ENCODE measurements around the gene PNPLA7. TPM values are rescaled to one million over a fixed set of nuclear protein-coding genes. Genes with fewer than 3 reads are reported as not detected.
A peak's percentile ranks its signal among the peaks of the same experiment; 100 is the strongest.

PNPLA7 gene
- total and polyA plus RNA-seq, 2 of the 8 experiments (the other 6 are each of a cell fraction or from before 2014, with no cell fraction given), result 0.35 to 0.47 TPM

DNA sequence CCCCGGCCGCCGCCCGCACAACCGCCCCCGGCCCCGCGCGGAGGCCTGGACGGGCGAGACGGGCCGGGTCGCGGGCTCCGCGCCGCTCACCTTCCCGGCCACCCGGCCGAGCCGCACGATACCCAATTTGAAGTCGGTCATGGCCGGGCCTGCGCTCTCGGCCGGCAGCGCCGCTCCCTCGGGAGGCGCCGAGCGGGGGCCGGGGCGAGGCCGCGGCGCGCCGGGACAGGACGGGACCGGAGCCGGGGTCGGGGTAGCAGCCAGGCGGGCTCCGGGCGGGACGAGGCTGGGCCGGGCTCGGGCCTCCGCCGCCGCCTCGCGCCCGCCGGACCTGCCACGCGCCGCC lies 39.9 kb upstream of the PNPLA7 start:
- CTCF ChIA-PET (ENCODE audit: partially characterized antibody), result interaction anchor here (1.0 to 1.3 kb wide), 2 partner anchors 8 to 12 kb away, joined by 4 to 5 read pairs; no protein-coding TSS in a partner anchor
- Histone ChIP-seq H2BK15ac (ENCODE audit: low read length) (no peak overlapping the region), H4K20me1 (replicated peaks in 1 of 2; ENCODE audit: control insufficient read depth in 1 of 2, insufficient read depth in 2 of 2, low read length in 2 of 2) (peaks cover 17 to 24% of the 10 kb centered on the region in 2 experiments), H3K23me2 (ENCODE audit: low read depth, low read length) (peaks cover 8% of the 10 kb centered on the region; the same call in 1 of the 2 replicates), H3K27ac (ENCODE audit: low read depth, low read length) (no peak overlapping the region), H2BK20ac (ENCODE audit: low read length) (no peak overlapping the region), H4K91ac (replicated peaks; ENCODE audit: insufficient read length, low read length) (no peak overlapping the region), H2BK12ac (ENCODE audit: low read depth, low read length) (no peak overlapping the region), H2BK5ac (ENCODE audit: low read depth, low read length) (no peak overlapping the region), H3K9me3 (ENCODE audit: insufficient read depth in 2 of 2, low read depth in 1 of 2, low read length in 1 of 2) (no peaks in the 10 kb centered on the region), H3K4ac (replicated peaks; ENCODE audit: insufficient read length, low read depth, low read length) (no peak overlapping the region), H3K36me3 (ENCODE audit: control insufficient read depth in 2 of 4, insufficient read depth in 4 of 4, low read length in 3 of 4) (peaks cover 27 to 34% (median 29%) of the 10 kb centered on the region in 4 experiments), H4K8ac (ENCODE audit: extremely low read depth, insufficient read depth, low read length) (no peak overlapping the region), H3K4me3 (ENCODE audit: extremely low read depth in 1 of 4, insufficient read depth in 2 of 4, low read depth in 3 of 4, low read length in 4 of 4) (peak overlapping the region; percentile 54 to 82 (median 82)), H3K14ac (ENCODE audit: insufficient read length) (no peak overlapping the region), H3K4me1 (replicated peaks in 1 of 4; ENCODE audit: control insufficient read depth in 3 of 4, insufficient read depth in 4 of 4, low read length in 3 of 4) (peaks cover 0 to 7% (median 5%) of the 10 kb centered on the region in 4 experiments; a peak in 5 of 7 replicates), H4K5ac (ENCODE audit: insufficient read length, low read depth, low read length) (no peak overlapping the region), H2AK5ac (ENCODE audit: low read depth, low read length) (no peak overlapping the region), H2AFZ (ENCODE audit: low read length) (no peak overlapping the region), H3K79me1 (ENCODE audit: low read depth, low read length) (peaks cover 21% of the 10 kb centered on the region), H3K18ac (ENCODE audit: extremely low read depth, low read length) (no peak overlapping the region), H3K4me2 (ENCODE audit: insufficient read depth in 1 of 2, low read depth in 2 of 2, low read length in 2 of 2) (peak overlapping the region; percentile 13 to 91; a peak in 2 of 4 replicates), H3K56ac (replicated peaks; ENCODE audit: insufficient read length, low read depth, low read length) (no peak overlapping the region), H3K79me2 (ENCODE audit: control insufficient read depth in 1 of 2, insufficient read depth in 2 of 2, low read length in 2 of 2) (peaks cover 0 to 22% of the 10 kb centered on the region in 2 experiments; a peak in 2 of 4 replicates), H2BK120ac (replicated peaks; ENCODE audit: low read depth, low read length) (no peak overlapping the region), H3K9ac (replicated peaks in 1 of 4; ENCODE audit: extremely low read depth in 1 of 4, low read depth in 3 of 4, low read length in 3 of 4) (peak overlapping the region in 3 of 4 experiments; percentile 51 to 93 (median 70); a peak in 3 of 7 replicates), H3K27me3 (replicated peaks in 1 of 4; ENCODE audit: control insufficient read depth in 3 of 4, extremely low read depth in 1 of 4, insufficient read depth in 3 of 4, low read length in 3 of 4) (no peaks in the 10 kb centered on the region; a peak in 1 of 7 replicates), H3K23ac (ENCODE audit: insufficient read length) (no peak overlapping the region)
- POLR2A ChIA-PET (ENCODE audit: partially characterized antibody), result interaction anchor here (1.2 to 6.2 kb wide), 5 partner anchors 9 to 77 kb away, joined by 3 to 45 read pairs (median 13); partner anchors contain the start of genes DPH7 and EHMT1
- no peak for FAIRE-seq
- WGBS, 2 experiments (ENCODE audit: extremely low coverage in 1 of 2, insufficient coverage in 1 of 2, insufficient read length in 1 of 2, insufficient replicate concordance in 2 of 2, low coverage in 1 of 2, low lambda C conversion rate in 2 of 2, missing lambda C conversion rate in 1 of 2), result 7% methylated on average over 34 of the region's 61 CpGs; no CpG with 5 or more reads in 1 of the 2 experiments
- DNase-seq (ENCODE audit: low read depth in 1 of 2, low spot score in 2 of 2), result no peak
- TF ChIP-seq CBX5 (IDR thresholded peaks at IDR 0.05; ENCODE audit: low read depth, low read length) (no peak), TCF12 (IDR thresholded peaks at IDR 0.05; ENCODE audit: low read depth, low read length) (no peak), TEAD4 (IDR thresholded peaks at IDR 0.05; ENCODE audit: low read depth, low read length) (no peak), NRF1 (IDR thresholded peaks at IDR 0.05; ENCODE audit: low read depth, low read length) (no peak), KDM1A (IDR thresholded peaks at IDR 0.05; ENCODE audit: borderline replicate concordance, low read length) (no peak), TAF7 (optimal IDR thresholded peaks at IDR 0.05; ENCODE audit: borderline replicate concordance, low read depth, low read length) (no peak), SIRT6 (IDR thresholded peaks at IDR 0.05; ENCODE audit: low read length) (no peak), RNF2 (IDR thresholded peaks at IDR 0.05; ENCODE audit: borderline replicate concordance, low read depth, low read length, missing control alignments, poor library complexity, severe bottlenecking) (no peak), SIN3A (conservative IDR thresholded peaks at IDR 0.05 in 1 of 2, IDR thresholded peaks at IDR 0.05 in 1 of 2; ENCODE audit: low read depth in 1 of 2, low read length in 2 of 2) (0 out of 4 replicates have a peak, but pooled peaks of 1 of the 2 experiments have one; percentile 39), POLR2A (IDR thresholded peaks at IDR 0.05; ENCODE audit: control extremely low read depth in 1 of 2, low read depth in 2 of 2, low read length in 2 of 2) (no peak)
- TF ChIP-seq, protein P1, sequence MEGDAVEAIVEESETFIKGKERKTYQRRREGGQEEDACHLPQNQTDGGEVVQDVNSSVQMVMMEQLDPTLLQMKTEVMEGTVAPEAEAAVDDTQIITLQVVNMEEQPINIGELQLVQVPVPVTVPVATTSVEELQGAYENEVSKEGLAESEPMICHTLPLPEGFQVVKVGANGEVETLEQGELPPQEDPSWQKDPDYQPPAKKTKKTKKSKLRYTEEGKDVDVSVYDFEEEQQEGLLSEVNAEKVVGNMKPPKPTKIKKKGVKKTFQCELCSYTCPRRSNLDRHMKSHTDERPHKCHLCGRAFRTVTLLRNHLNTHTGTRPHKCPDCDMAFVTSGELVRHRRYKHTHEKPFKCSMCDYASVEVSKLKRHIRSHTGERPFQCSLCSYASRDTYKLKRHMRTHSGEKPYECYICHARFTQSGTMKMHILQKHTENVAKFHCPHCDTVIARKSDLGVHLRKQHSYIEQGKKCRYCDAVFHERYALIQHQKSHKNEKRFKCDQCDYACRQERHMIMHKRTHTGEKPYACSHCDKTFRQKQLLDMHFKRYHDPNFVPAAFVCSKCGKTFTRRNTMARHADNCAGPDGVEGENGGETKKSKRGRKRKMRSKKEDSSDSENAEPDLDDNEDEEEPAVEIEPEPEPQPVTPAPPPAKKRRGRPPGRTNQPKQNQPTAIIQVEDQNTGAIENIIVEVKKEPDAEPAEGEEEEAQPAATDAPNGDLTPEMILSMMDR (IDR thresholded peaks at IDR 0.05; ENCODE audit: control extremely low read depth in 1 of 3, insufficient read depth in 1 of 3, low read depth in 1 of 3, low read length in 3 of 3), result no peak

Data from H1 (cell line).